Naive thymus-derived CD8-positive, alpha-beta T cell (primary cell): Measurements from ENCODE around the gene IL1RAPL2. TPM values are rescaled to one million over a fixed set of nuclear protein-coding genes. Genes with fewer than 3 reads are reported as not detected.
"Not testable (repeated sequence)": the region's sequence is repeated elsewhere in the genome, so short reads cannot be mapped to it uniquely, and the experiment has no call there.

Experiments used
- ATAC-seq, 2 donors: fragments of 150-1000 bp; cut with Tn5 transposase in 1 of 2; sonication (Bioruptor Pico), chemical (Tn5 transposase) in 1 of 2; 1 replicate in 1 of 2; 2 replicates in 1 of 2; pipeline ENCODE4 v1.10.0; 2021; ENCODE audit warnings: mild to moderate bottlenecking in 2 of 2, moderate library complexity in 2 of 2
- POLR2A ChIA-PET: fragments of 350-600 bp; sonication (Branson Sonifier 250); formaldehyde crosslinking; loops from one replicate; lab custom pipeline; 2021; ENCODE audit warnings: antibody characterized with exemption; lab: Charles Lee
- DNase-seq, 10 donors: peaks; one replicate each; pipeline versions ENCODE4 v3.0.0 to v3.0.0-alpha.2; 2020 to 2022
- H3K27ac Mint-ChIP-seq, 10 donors: one replicate each; pipeline ENCODE4 v1.8.0; 2020 to 2022; ENCODE audit warnings: mild to moderate bottlenecking in 10 of 10, mixed read lengths in 10 of 10, moderate library complexity in 4 of 10, inconsistent platforms in 1 of 10
- H3K27me3 Mint-ChIP-seq, 5 donors: one replicate each; pipeline ENCODE4 v1.8.0; 2021 to 2022; ENCODE audit warnings: mixed read lengths in 5 of 5
- H3K36me3 Mint-ChIP-seq, 3 donors: one replicate each; pipeline ENCODE4 v1.8.0; 2020 to 2022; ENCODE audit warnings: mixed read lengths in 3 of 3, mild to moderate bottlenecking in 2 of 3, inconsistent platforms in 1 of 3
- H3K4me1 Mint-ChIP-seq, 4 donors: one replicate each; pipeline ENCODE4 v1.8.0; 2021 to 2022; ENCODE audit warnings: mixed read lengths in 4 of 4
- H3K4me3 Mint-ChIP-seq, 10 donors: one replicate each; pipeline ENCODE4 v1.8.0; 2020 to 2022; ENCODE audit warnings: mild to moderate bottlenecking in 10 of 10, mixed read lengths in 10 of 10, moderate library complexity in 6 of 10, inconsistent platforms in 1 of 10
- H3K9me3 Mint-ChIP-seq, 9 donors: one replicate each; pipeline ENCODE4 v1.8.0; 2020 to 2022; ENCODE audit warnings: mixed read lengths in 9 of 9, mild to moderate bottlenecking in 3 of 9, inconsistent platforms in 1 of 9, moderate library complexity in 1 of 9
- polyA plus RNA-seq, 3 donors: library from polyadenylated mRNA; unstranded; fragments of 300-500 nt; fragmentation: Illumina TruSeq; gene quantifications; one replicate each; pipeline ENCODE4 v1.2.3, GENCODE V29; 2021
- total RNA-seq, 8 experiments: library from RNA in 2 of 8; stranded (reverse) in 2 of 8; gene quantifications; one replicate each; pipeline ENCODE4 v1.2.3 and lab custom pipeline; 2021 to 2026

The IL1RAPL2 gene
- total and polyA plus RNA-seq, 5 experiments from 2014 or later, result not detected

GRCh38 chrX:105653891-105654290 lies 1087.9 kb downstream of the IL1RAPL2 start:
- DNase-seq, result no peak
- Mint-ChIP-seq H3K9me3 (peaks cover 0 to 5% (median 0%) of the 10 kb centered on the region in 9 donors), H3K4me1 (no peaks in the 10 kb centered on the region), H3K27ac (no peak overlapping the region), H3K4me3 (no peak overlapping the region), H3K36me3 (no peaks in the 10 kb centered on the region), H3K27me3 (no peaks in the 10 kb centered on the region)
- no peak for ATAC-seq
- POLR2A ChIA-PET, result no interaction called here

- Mint-ChIP-seq H3K9me3 (peaks cover 0 to 8% (median 0%) of the 10 kb centered on the region in 9 donors), H3K27ac (no peak overlapping the region), H3K36me3 (no peaks in the 10 kb centered on the region), H3K4me3 (no peak overlapping the region), H3K27me3 (no peaks in the 10 kb centered on the region), H3K4me1 (peaks cover 0 to 1% (median 0%) of the 10 kb centered on the region in 4 donors)
- POLR2A ChIA-PET, result no interaction called here
- ATAC-seq (no peak), DNase-seq (no peak)
Measured at GRCh38 chrX:105658136-105658535, 1092.1 kb downstream of the IL1RAPL2 start.

- H3K4me3 Mint-ChIP-seq, result no peak overlapping the region
- no peak for ATAC-seq
- POLR2A ChIA-PET, result no interaction called here
Measured at GRCh38 chrX:105662248-105662647, 1096.2 kb downstream of the IL1RAPL2 start.

GRCh38 chrX:105664243-105664642 lies 1098.2 kb downstream of the IL1RAPL2 start:
- Mint-ChIP-seq H3K27ac (no peak overlapping the region), H3K4me1 (no peaks in the 10 kb centered on the region), H3K36me3 (no peaks in the 10 kb centered on the region), H3K27me3 (no peaks in the 10 kb centered on the region), H3K9me3 (peaks cover 0 to 6% (median 0%) of the 10 kb centered on the region in 9 donors), H3K4me3 (no peak overlapping the region)
- POLR2A ChIA-PET, result no interaction called here
- DNase-seq (no peak), ATAC-seq (no peak)

More at GRCh38 chrX:105662248-105662647, 1096.2 kb downstream of the IL1RAPL2 start:
- Mint-ChIP-seq H3K36me3 (no peaks in the 10 kb centered on the region), H3K27me3 (no peaks in the 10 kb centered on the region), H3K4me1 (peaks cover 0 to 1% (median 0%) of the 10 kb centered on the region in 4 donors), H3K9me3 (peaks cover 0 to 4% (median 0%) of the 10 kb centered on the region in 9 donors), H3K27ac (no peak overlapping the region)
- DNase-seq, result no peak

- POLR2A ChIA-PET, H3K4me3 Mint-ChIP-seq, H3K27ac Mint-ChIP-seq, ATAC-seq, DNase-seq, H3K27me3 Mint-ChIP-seq, H3K36me3 Mint-ChIP-seq, H3K4me1 Mint-ChIP-seq: not testable (repeated sequence)
- H3K9me3 Mint-ChIP-seq, result peaks cover 0 to 14% (median 1%) of the 10 kb centered on the region in 9 donors
Measured at GRCh38 chrX:105684288-105684687, 1118.3 kb downstream of the IL1RAPL2 start.

- ATAC-seq, result no peak
- no peaks in the 10 kb centered on the region for H3K27me3 Mint-ChIP-seq
- H3K36me3 Mint-ChIP-seq, result no peaks in the 10 kb centered on the region
- POLR2A ChIA-PET, result no interaction called here
- H3K9me3 Mint-ChIP-seq, result peaks cover 0 to 4% (median 0%) of the 10 kb centered on the region in 9 donors
- DNase-seq, result no peak
- H3K4me1 Mint-ChIP-seq, result no peaks in the 10 kb centered on the region
- no peak overlapping the region for H3K4me3 Mint-ChIP-seq
- H3K27ac Mint-ChIP-seq, result no peak overlapping the region
Measured at GRCh38 chrX:105694839-105695238, 1128.8 kb downstream of the IL1RAPL2 start.

GRCh38 chrX:105695451-105695850 lies 1129.5 kb downstream of the IL1RAPL2 start:
- no peak overlapping the region for H3K4me3 Mint-ChIP-seq
- H3K4me1 Mint-ChIP-seq, result no peaks in the 10 kb centered on the region
- no peaks in the 10 kb centered on the region for H3K27me3 Mint-ChIP-seq
- DNase-seq (no peak), ATAC-seq (no peak)
- POLR2A ChIA-PET, result no interaction called here
- peaks cover 0 to 4% (median 0%) of the 10 kb centered on the region in 9 donors for H3K9me3 Mint-ChIP-seq
- H3K36me3 Mint-ChIP-seq, result no peaks in the 10 kb centered on the region
- no peak overlapping the region for H3K27ac Mint-ChIP-seq

GRCh38 chrX:105696870-105697269 lies 1130.9 kb downstream of the IL1RAPL2 start:
- no peak overlapping the region for H3K4me3 Mint-ChIP-seq
- H3K27me3 Mint-ChIP-seq, result no peaks in the 10 kb centered on the region
- no peaks in the 10 kb centered on the region for H3K4me1 Mint-ChIP-seq
- no peaks in the 10 kb centered on the region for H3K36me3 Mint-ChIP-seq
- H3K9me3 Mint-ChIP-seq, result peaks cover 0 to 4% (median 0%) of the 10 kb centered on the region in 9 donors
- DNase-seq (no peak), ATAC-seq (no peak)
- no peak overlapping the region for H3K27ac Mint-ChIP-seq
- POLR2A ChIA-PET, result no interaction called here

GRCh38 chrX:105697984-105698781 lies 1132.2 kb downstream of the IL1RAPL2 start:
- POLR2A ChIA-PET, result no interaction called here
- DNase-seq (no peak), ATAC-seq (no peak)
- Mint-ChIP-seq H3K4me3 (no peak overlapping the region), H3K4me1 (no peaks in the 10 kb centered on the region), H3K36me3 (no peaks in the 10 kb centered on the region), H3K27me3 (no peaks in the 10 kb centered on the region), H3K27ac (no peak overlapping the region), H3K9me3 (peaks cover 0 to 4% (median 0%) of the 10 kb centered on the region in 9 donors)

- Mint-ChIP-seq H3K27ac (no peak overlapping the region), H3K4me3 (no peak overlapping the region), H3K27me3 (no peaks in the 10 kb centered on the region), H3K36me3 (no peaks in the 10 kb centered on the region), H3K9me3 (peaks cover 0 to 5% (median 0%) of the 10 kb centered on the region in 9 donors), H3K4me1 (no peaks in the 10 kb centered on the region)
- DNase-seq (no peak), ATAC-seq (no peak)
- POLR2A ChIA-PET, result no interaction called here
Measured at GRCh38 chrX:105700331-105700730, 1134.3 kb downstream of the IL1RAPL2 start.

- DNase-seq (no peak), ATAC-seq (no peak)
- no peaks in the 10 kb centered on the region for H3K4me1 Mint-ChIP-seq
- POLR2A ChIA-PET, result no interaction called here
- H3K27me3 Mint-ChIP-seq, result no peaks in the 10 kb centered on the region
- no peaks in the 10 kb centered on the region for H3K36me3 Mint-ChIP-seq
- no peak overlapping the region for H3K27ac Mint-ChIP-seq
- peaks cover 0 to 5% (median 0%) of the 10 kb centered on the region in 9 donors for H3K9me3 Mint-ChIP-seq
- no peak overlapping the region for H3K4me3 Mint-ChIP-seq
Measured at GRCh38 chrX:105701310-105702052, 1135.5 kb downstream of the IL1RAPL2 start.

- Mint-ChIP-seq H3K27me3 (no peaks in the 10 kb centered on the region), H3K4me3 (no peak overlapping the region), H3K36me3 (no peaks in the 10 kb centered on the region), H3K4me1 (no peaks in the 10 kb centered on the region), H3K9me3 (peaks cover 0 to 5% (median 0%) of the 10 kb centered on the region in 9 donors), H3K27ac (no peak overlapping the region)
- POLR2A ChIA-PET, result no interaction called here
- DNase-seq (no peak), ATAC-seq (no peak)
Measured at GRCh38 chrX:105703876-105704275, 1137.9 kb downstream of the IL1RAPL2 start.

- H3K27ac Mint-ChIP-seq, result no peak overlapping the region
Measured at GRCh38 chrX:105706041-105706440, 1140.0 kb downstream of the IL1RAPL2 start.

More at GRCh38 chrX:105706041-105706440, 1140.0 kb downstream of the IL1RAPL2 start:
- DNase-seq (no peak), ATAC-seq (no peak)
- POLR2A ChIA-PET, result no interaction called here
- Mint-ChIP-seq H3K9me3 (peaks cover 0 to 5% (median 0%) of the 10 kb centered on the region in 9 donors), H3K4me3 (no peak overlapping the region), H3K27me3 (no peaks in the 10 kb centered on the region), H3K4me1 (no peaks in the 10 kb centered on the region), H3K36me3 (no peaks in the 10 kb centered on the region)
